GM12875 (cell line): ENCODE results near the gene RAET1G.
"Not testable (repeated sequence)": the region's sequence is repeated elsewhere in the genome, so short reads cannot be mapped to it uniquely, and the experiment has no call there.

ENCODE experiments used
- H3K4me3 ChIP-seq: one replicate; pipeline ENCODE4 v1.5.1; 2011; ENCODE audit warnings: low read depth, low read length, control low read depth
- TF ChIP-seq, protein P1 (sequence below): IDR thresholded peaks from 2 replicates; pipeline ENCODE4 v1.5.1; 2011; ENCODE audit warnings: low read depth, mild to moderate bottlenecking, control low read depth, inconsistent platforms, low read length, moderate library complexity, borderline replicate concordance; ENCODE audit not compliant: insufficient read depth

RAET1G gene

DNA sequence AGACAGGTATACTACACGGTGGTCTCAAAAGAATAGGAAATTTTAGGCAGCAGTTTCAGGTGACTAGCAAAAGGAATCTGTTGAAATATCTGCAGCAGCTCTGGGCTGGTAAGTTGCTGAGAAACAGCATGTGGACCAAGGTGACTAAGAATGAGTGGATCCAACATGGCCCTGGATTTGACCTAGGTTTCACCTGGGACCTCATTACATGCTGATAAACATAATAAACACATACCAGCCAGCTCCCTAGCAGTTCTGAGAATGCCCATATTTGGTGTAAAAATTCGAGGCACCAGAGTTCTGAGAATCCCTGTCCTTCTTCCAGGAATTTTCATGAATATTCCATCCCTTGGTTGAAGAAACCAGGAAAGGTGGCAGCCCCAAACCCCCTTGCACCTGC is 30.5 kb upstream of the RAET1G start:
- not testable (repeated sequence) for H3K4me3 ChIP-seq

DNA sequence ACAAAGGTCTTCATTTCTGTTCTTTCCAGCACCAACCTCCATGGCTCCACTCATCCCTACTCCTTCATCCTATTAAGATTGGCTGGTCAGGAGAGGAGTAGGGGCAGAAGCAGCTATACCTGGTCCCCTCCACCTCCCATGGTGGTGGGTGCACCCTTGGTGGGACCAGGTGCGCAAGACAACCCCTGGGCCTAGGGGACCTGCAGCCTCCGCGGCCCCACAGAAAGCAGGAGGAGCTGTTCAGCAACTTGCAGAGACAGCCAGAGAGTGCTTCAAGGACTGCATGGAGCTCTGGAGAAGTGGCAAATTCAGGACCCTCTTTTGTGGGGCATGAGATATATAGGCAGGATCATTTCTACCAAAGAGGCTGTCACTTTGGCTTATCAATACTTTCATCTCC is 28.7 kb upstream of the RAET1G start:
- H3K4me3 ChIP-seq, result no peak overlapping the region
- TF ChIP-seq, protein P1, sequence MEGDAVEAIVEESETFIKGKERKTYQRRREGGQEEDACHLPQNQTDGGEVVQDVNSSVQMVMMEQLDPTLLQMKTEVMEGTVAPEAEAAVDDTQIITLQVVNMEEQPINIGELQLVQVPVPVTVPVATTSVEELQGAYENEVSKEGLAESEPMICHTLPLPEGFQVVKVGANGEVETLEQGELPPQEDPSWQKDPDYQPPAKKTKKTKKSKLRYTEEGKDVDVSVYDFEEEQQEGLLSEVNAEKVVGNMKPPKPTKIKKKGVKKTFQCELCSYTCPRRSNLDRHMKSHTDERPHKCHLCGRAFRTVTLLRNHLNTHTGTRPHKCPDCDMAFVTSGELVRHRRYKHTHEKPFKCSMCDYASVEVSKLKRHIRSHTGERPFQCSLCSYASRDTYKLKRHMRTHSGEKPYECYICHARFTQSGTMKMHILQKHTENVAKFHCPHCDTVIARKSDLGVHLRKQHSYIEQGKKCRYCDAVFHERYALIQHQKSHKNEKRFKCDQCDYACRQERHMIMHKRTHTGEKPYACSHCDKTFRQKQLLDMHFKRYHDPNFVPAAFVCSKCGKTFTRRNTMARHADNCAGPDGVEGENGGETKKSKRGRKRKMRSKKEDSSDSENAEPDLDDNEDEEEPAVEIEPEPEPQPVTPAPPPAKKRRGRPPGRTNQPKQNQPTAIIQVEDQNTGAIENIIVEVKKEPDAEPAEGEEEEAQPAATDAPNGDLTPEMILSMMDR, result no peak

DNA sequence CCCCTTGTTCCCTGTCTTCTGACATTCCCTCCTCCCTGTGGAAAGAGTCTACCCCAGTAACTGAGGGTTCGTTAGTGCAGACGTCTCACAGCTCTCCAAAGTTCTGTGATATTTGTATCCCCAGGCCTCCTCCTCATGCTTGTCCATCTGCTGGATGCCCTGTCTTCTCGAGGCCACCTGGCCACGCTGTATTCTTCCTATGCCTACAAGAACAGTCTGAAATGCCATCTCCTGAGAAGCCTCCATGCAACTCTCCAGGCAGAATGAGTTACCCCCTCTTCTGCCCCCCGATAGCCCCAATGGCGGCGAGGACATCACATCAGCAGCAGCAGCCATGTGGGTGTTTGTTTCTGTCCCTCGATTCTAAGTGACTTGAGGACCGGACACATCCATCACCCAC is 28.2 kb upstream of the RAET1G start:
- TF ChIP-seq, protein P1, result no peak
- no peak overlapping the region for H3K4me3 ChIP-seq

DNA sequence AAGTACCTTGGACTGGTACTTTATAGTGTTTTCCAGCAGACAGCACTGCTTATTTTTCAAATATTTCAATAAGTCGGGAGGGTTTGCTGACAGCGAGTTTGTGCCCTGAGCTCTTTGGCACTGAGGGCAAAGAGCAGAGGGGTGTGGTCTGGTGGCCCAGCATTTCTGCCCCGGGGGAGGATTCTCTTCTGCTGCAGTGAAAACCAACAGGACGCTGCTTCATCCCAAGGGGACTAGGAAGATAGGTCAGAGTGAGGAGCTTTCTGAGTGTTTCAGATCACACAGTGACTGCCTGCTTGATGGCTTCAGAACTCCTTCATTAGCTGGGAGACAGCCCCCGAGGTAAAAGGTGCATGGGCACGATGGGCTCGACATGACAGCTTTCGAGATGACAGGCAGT is 27.5 kb upstream of the RAET1G start:
- TF ChIP-seq, protein P1, result no peak
- H3K4me3 ChIP-seq, result no peak overlapping the region

DNA sequence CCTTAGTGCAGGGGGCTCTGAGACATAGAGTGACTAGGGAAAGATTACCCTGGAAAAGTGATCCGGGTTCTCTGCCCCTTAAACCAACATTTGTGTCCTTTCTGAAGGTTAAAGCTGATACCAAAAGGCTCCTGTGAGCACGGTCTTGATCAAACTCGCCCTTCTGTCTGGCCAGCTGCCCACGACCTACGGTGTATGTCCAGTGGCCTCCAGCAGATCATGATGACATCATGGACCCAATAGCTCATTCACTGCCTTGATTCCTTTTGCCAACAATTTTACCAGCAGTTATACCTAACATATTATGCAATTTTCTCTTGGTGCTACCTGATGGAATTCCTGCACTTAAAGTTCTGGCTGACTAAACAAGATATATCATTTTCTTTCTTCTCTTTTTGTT is 25.7 kb upstream of the RAET1G start:
- TF ChIP-seq, protein P1, result no peak
- H3K4me3 ChIP-seq, result no peak overlapping the region

DNA sequence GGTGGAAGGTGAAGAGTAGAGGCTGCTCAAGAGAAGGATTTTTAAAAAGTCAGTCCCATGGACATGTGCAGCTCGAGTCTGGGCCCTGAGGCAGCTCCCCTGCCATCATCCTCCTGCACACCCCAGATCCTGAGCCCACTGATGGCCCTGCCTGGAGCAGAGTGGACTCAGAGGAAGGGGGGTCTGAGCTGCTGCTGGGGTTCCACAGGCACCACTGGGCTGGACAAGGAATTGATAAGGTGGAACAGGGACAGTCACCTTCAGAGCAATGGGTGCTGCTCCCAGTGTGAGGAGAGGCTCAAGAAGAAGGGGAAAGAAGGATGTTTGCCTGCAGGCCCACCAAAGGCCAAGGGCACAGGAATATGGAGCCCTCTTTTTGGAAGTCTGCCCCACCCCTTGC is 25.1 kb upstream of the RAET1G start:
- TF ChIP-seq, protein P1, result no peak
- no peak overlapping the region for H3K4me3 ChIP-seq

DNA sequence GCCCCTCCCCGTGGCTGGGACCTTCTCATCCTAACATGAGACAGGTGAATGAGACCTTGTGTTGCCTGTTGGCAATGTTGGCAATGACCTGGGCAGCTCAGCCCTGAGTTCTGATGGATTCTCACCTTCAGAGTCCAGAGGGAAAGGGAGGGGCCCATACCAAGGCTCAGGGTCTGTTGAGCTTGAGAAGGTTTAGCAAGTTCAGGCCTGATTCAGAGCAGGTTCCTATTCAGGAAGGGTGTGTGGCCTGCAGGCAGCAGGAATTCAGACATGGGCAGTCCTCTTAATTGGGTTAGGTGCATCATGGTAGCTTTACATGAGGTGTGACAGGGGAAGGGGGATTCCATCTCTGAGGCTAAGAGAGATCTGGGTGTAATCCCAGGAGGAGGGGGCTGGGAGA is 24.6 kb upstream of the RAET1G start:
- not testable (repeated sequence) for H3K4me3 ChIP-seq

DNA sequence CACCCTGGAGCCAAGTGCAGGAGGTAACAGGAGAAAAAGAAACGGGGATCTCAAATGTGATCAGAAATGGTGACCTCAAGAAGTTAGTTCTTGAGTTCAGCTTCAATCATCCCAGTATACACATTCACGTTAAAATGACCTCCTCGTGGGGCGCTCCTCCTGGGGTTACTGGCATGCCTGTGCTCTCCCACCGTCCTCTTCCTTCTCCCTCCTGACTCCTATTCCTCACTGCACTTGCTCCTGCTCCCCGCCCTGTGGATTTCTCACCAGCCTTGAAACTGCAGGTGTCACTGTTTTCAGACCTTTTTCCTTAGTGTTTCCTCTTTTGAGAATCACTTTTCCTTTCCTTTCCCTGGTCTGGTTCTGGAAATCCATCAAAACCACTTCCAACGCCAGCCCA is 23.7 kb upstream of the RAET1G start:
- H3K4me3 ChIP-seq, result not testable (repeated sequence)

DNA sequence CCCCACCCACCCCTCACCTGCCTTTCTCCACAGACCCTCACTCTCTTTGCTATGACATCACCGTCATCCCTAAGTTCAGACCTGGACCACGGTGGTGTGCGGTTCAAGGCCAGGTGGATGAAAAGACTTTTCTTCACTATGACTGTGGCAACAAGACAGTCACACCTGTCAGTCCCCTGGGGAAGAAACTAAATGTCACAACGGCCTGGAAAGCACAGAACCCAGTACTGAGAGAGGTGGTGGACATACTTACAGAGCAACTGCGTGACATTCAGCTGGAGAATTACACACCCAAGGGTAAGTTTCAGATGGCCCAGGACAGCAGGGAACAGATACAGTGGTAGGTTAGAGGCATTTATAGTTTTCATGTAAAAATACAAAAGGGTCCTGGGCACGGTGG is 22.4 kb upstream of the RAET1G start:
- H3K4me3 ChIP-seq, result not testable (repeated sequence)

DNA sequence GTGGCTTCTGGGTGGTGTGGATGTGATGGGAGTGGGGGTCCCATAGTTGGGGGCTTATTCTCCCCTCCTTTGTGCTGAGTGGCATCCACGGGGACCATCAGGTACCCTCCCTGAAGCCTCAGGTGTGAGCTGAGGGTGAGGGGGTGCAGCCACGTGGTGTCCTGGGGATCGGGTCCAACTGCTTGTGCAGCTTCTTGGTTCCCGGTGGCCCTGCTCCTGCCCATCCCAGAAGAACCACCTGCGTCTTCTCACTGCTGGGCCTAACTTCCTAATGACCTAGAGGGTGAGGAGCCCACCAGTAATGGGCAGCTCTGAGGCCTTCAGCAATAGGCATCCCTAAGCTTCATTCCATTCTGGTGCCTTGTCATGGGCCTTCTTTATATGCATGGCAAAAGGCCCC is 20.4 kb upstream of the RAET1G start:
- not testable (repeated sequence) for H3K4me3 ChIP-seq
